Mononuclear cell (primary cell): ENCODE results near the gene PPIL4. TPM values are rescaled to one million over a fixed set of nuclear protein-coding genes. Genes with fewer than 3 reads are reported as not detected.
"Not testable (repeated sequence)": the region's sequence is repeated elsewhere in the genome, so short reads cannot be mapped to it uniquely, and the experiment has no call there.

Experiments used
- H3K27me3 ChIP-seq: 2 replicates; pipeline ENCODE4 v1.6.0; 2011; ENCODE audit warnings: low read length, control low read depth; ENCODE audit not compliant: insufficient read depth
- H3K4me1 ChIP-seq: 2 replicates; pipeline ENCODE4 v1.5.1; 2011; ENCODE audit warnings: mild to moderate bottlenecking, low read length, control low read depth; ENCODE audit not compliant: insufficient read depth
- H3K4me3 ChIP-seq: 2 replicates; pipeline ENCODE4 v1.5.1; 2011; ENCODE audit warnings: mild to moderate bottlenecking, low read length, moderate library complexity
- H3K9me3 ChIP-seq: 2 replicates; pipeline ENCODE4 v1.5.1; 2011; ENCODE audit warnings: low read depth, mild to moderate bottlenecking, control low read depth, low read length
- total RNA-seq: library from RNA; depleted of rRNA; stranded (reverse); fragments of >200 nt; gene quantifications from one replicate; pipeline ENCODE4 v1.2.3, GENCODE V29; 2012

PPIL4 gene
- total RNA-seq, 1 donor, result 54.3 TPM

DNA sequence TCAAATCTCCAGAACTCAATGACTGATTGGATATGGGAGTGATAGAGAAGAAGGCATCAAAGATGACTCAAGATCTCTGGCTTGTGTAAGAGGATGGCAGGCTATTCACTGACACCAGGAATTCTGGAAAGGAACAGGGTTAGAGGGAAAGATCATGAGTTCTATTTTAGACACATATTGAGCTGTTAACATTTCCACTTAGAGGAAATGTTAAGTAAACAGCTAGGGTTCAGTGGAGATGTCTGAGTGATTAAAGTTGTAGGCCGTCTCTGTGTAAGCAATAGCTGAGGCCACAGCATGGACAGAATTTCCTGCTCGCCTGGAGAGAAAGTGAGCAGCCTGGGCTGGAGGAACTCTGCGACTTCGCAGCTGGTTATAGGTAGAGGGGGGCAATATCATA is 82.1 kb downstream of the PPIL4 start:
- Histone ChIP-seq H3K9me3 (no peaks in the 10 kb centered on the region), H3K4me3 (no peak overlapping the region), H3K27me3 (no peaks in the 10 kb centered on the region), H3K4me1 (peaks cover 38% of the 10 kb centered on the region)

DNA sequence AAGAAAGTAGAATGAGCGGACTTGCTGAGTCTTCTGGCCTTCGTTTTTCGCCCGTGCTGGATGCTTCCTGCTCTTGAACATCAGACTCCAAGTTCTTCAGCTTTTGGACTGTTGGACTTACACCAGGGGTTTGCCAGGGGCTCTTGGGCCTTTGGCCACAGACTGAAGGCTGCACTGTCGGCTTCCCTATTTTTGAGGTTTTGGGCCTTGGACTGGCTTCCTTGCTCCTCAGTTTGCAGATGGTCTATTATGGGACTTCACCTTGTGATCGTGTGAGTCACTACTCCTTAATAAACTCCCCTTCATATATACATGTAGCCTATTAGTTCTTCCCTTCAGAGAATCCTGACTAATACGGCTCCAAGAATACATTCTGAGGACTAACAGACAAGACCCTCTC is 83.1 kb downstream of the PPIL4 start:
- H3K4me1 ChIP-seq, result peaks cover 28% of the 10 kb centered on the region
- not testable (repeated sequence) for H3K4me3 ChIP-seq, H3K27me3 ChIP-seq, H3K9me3 ChIP-seq

DNA sequence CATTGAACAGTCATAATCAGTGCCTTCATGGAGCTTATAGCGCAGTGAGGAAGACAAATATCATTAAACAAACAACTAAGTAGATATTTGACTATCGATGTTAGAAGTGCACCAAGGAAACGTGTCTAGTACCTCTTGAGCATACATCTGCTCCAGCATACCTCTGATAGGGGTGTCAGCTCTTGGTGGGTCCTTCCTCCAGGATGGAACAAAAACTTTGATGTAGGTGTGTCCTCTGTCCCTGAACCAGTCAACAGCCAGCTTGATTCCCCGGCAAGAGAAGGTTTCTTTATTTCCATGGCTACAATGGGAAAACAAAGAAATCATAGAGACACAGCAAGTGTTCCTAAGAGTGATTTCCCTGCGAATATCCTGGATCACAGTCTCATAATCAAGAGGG is 84.2 kb downstream of the PPIL4 start:
- H3K9me3 ChIP-seq, result no peaks in the 10 kb centered on the region
- H3K27me3 ChIP-seq, result no peaks in the 10 kb centered on the region
- H3K4me3 ChIP-seq, result no peak overlapping the region
- H3K4me1 ChIP-seq, result peaks cover 18% of the 10 kb centered on the region

DNA sequence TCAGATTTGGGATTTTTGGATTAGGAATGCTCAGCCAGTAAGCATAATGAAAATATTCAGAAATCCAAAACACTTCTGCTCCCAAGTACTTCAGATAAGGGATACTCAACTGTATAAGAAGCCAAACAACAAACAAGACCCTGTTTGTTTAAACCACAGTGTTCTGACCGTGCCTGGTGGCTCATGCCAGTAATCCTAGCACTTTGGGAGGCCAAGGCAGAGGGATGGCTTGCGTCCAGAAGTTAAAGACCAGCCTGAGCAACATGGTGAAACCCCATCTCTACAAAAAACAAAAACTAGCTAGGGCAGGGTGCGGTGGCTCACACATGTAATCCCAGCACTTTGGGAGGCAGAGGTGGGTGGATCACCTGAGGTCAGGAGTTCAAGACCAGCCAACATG is 85.6 kb downstream of the PPIL4 start:
- H3K4me3 ChIP-seq, H3K27me3 ChIP-seq, H3K4me1 ChIP-seq, H3K9me3 ChIP-seq: not testable (repeated sequence)

DNA sequence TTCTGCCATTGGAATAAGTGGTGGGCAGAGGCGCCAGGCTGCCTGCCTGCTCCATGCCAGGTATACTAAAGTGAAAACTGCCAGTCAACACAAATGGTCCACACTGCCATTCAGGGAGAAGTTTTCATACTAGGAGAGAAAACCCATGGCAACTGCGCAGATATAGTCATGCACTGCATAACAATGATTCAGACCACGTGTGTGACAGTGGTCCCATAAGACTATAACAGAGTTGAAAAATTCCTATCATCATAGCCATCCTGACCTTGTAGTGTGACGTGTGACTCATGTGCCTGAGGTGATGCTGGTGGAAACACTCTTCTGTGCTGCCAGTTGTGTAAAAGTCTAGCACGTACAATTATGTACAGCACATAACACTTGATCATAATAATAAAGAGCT is 86.1 kb downstream of the PPIL4 start:
- Histone ChIP-seq H3K4me3 (no peak overlapping the region), H3K4me1 (peaks cover under 1% of the 10 kb centered on the region), H3K9me3 (no peaks in the 10 kb centered on the region), H3K27me3 (no peaks in the 10 kb centered on the region)

DNA sequence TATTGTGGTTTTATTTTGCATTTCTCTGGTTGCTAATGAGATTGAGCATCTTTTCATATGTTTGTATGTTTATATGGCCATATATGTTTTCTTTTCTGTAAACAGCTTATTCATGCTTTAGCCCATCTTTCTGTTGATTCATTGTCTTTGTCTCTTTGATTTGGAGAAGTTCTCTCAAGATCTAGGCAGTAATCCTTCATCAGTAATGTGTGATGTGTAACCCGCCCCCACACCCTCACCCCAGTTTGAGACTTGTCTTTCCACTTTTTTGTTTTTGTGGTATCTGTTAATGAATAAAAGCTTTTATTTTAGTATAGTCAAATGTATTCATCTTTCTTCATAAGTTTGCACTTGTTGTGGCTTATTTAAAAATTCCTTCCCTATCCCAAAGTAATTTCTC is 87.0 kb downstream of the PPIL4 start:
- no peaks in the 10 kb centered on the region for H3K27me3 ChIP-seq
- H3K9me3 ChIP-seq, result no peaks in the 10 kb centered on the region
- no peak overlapping the region for H3K4me3 ChIP-seq
- no peaks in the 10 kb centered on the region for H3K4me1 ChIP-seq

DNA sequence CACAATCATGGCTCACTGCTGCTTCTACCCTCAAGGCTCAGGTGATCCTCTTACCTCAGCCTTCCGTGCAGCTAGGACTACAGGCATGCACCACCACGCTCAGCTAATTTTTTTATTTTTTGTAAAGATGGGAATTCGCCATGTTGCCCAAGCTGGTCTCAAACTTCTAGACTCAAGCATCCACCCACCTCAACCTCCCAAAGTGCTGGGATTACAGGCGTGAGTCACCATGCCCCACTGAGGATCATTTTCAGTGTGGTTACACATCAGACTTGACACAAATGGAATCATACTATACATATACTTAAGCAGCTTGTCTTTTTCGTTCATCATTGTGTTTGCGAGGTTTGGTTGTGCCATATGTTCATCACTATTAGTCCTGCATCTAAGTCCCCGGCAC is 87.6 kb downstream of the PPIL4 start:
- Histone ChIP-seq H3K4me1 (no peaks in the 10 kb centered on the region), H3K4me3 (no peak overlapping the region), H3K9me3 (no peaks in the 10 kb centered on the region), H3K27me3 (no peaks in the 10 kb centered on the region)

DNA sequence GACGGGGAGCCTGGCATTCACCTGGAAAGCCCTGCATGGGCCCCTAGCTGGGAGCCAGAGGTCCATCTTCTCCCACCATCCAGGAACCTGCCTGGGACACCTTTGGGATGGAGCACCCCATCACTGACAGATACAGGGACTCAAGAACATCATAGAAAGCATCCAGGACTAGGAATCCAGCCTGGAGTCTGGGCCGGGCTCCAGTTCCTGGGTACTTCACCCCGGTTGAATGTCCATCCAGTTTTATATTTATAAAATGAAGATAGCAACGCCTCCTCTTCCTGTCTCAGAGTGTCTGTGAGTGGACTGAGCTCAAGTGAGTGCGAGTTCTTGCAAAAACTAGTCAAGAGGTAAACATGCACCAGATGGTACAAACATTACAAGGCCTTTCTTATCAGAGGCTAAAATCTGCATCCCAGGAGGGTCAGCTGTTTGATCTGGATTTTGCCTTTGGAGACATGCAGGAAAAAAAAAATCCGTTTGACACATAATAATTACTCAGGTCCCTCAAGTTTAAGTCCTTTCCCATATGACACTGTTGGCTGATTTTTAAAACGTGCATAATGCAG is 88.4 kb downstream of the PPIL4 start:
- Histone ChIP-seq H3K27me3 (no peaks in the 10 kb centered on the region), H3K4me3 (no peak overlapping the region), H3K4me1 (no peaks in the 10 kb centered on the region), H3K9me3 (no peaks in the 10 kb centered on the region)

DNA sequence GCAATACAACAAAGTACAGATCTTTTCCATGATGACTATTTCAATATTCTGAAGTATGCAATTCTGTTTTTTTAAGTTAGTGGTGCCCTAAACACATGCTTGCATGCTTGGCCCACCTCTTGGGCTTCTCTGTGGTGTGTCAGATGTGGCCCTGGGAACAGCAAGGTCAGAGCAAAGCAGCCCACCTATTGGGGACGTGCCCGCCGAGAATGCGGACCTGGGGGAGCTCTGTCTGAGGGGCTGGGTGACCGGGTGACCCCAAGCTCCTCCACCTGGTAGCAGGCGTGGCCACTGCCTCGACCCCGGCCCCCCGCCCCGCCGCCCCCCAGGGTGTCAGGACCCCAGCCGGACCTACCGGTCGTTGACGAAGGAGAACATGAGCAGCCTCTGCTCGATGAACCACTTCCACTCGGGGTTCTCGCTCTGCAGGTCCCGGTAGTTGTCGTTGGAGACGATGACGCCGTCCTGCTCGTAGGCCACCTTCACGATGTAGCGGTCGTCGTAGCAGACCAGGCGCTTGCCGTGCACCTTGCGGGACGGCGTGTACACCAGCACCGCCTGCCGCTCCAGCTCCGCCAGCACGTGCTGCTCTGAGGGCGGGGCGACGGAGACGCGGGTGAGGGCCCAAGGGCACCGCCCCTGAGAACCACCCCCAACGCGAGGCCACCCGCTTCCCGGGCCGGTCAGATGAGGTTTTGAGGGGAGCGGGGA is 89.4 kb downstream of the PPIL4 start:
- H3K27me3 ChIP-seq, result no peaks in the 10 kb centered on the region
- peaks cover under 1% of the 10 kb centered on the region for H3K4me1 ChIP-seq
- no peaks in the 10 kb centered on the region for H3K9me3 ChIP-seq
- H3K4me3 ChIP-seq, result no peak overlapping the region

DNA sequence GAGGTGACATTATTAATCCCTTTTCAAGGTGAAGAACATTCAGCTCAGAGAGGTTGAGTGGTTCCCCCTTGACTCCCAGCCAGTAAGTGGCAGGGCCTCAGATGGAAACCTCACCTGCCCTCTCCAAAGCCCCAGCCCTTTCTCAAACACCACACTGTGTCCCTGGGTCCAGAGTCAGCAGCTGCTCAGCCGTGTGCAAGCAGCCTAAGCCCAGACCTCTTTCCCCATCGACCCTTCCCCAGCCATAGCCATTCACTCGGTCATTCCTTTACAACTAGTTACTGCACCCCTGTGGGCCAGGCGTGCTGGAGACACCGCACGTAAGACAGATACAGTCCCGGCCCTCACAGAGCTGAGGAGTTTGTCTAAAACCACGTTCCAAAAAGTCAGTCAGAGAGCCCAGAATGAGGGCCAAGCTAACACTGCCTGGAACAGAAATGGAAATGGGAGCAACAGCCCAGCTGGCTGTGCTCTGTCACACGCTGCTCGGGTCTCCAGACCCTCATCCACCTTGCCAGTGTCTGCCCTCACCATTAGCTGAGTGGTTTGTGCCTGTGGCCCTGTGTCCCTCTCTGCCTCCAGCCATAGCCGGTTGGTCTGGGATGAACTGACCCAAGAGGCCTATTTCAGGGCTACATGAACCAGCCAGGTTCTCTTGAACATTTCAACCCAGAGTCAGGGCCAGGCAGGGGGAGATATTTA is 90.7 kb downstream of the PPIL4 start:
- Histone ChIP-seq H3K4me1 (peaks cover 13% of the 10 kb centered on the region), H3K4me3 (no peak overlapping the region), H3K27me3 (peaks cover 2% of the 10 kb centered on the region), H3K9me3 (no peaks in the 10 kb centered on the region)

Other genes with a start within 250 kb of the PPIL4 start
- 118 TPM for gene TAB2, start 228.3 kb downstream of the PPIL4 start, total RNA-seq
- gene SUMO4, start 145.8 kb downstream of the PPIL4 start, total RNA-seq, result 16.9 TPM
- 50.7 TPM for gene ZC3H12D, start 61.0 kb downstream of the PPIL4 start, total RNA-seq
- 20.5 TPM for gene GINM1, start 20.3 kb upstream of the PPIL4 start, total RNA-seq
- 22.0 TPM for gene KATNA1, start 102.7 kb upstream of the PPIL4 start, total RNA-seq
- gene LATS1, start 172.1 kb upstream of the PPIL4 start, total RNA-seq, result 32.2 TPM
- gene NUP43, start 200.5 kb upstream of the PPIL4 start, total RNA-seq, result 12.6 TPM
- gene PCMT1, start 203.7 kb upstream of the PPIL4 start, total RNA-seq, result 34.6 TPM